GM21526 (cell line): ENCODE measurements around the gene MRPL4.

Experiments used
- ATAC-seq: cut with Tn5 transposase; IDR thresholded peaks from one replicate; pipeline ENCODE4 v1.9.1; 2021; ENCODE audit warnings: moderate library complexity; ENCODE audit not compliant: unreplicated experiment, low FRiP score

Gene MRPL4

DNA sequence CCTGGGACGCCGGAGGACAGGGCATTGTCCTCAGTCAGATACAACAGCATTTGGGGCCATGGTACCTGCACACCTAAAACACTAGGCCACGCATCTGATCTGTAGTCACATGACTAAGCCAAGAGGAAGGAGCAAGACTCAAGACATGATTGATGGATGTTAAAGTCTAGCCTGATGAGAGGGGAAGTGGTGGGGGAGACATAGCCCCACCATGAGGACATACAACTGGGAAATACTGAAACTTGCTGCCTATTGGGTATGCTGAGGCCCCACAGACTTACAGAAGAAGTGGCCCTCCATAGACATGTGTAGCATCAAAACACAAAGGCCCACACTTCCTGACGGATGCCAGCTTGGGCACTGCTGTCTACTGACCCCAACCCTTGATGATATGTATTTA, 33.4 kb downstream of the MRPL4 start:
- no peak for ATAC-seq

DNA sequence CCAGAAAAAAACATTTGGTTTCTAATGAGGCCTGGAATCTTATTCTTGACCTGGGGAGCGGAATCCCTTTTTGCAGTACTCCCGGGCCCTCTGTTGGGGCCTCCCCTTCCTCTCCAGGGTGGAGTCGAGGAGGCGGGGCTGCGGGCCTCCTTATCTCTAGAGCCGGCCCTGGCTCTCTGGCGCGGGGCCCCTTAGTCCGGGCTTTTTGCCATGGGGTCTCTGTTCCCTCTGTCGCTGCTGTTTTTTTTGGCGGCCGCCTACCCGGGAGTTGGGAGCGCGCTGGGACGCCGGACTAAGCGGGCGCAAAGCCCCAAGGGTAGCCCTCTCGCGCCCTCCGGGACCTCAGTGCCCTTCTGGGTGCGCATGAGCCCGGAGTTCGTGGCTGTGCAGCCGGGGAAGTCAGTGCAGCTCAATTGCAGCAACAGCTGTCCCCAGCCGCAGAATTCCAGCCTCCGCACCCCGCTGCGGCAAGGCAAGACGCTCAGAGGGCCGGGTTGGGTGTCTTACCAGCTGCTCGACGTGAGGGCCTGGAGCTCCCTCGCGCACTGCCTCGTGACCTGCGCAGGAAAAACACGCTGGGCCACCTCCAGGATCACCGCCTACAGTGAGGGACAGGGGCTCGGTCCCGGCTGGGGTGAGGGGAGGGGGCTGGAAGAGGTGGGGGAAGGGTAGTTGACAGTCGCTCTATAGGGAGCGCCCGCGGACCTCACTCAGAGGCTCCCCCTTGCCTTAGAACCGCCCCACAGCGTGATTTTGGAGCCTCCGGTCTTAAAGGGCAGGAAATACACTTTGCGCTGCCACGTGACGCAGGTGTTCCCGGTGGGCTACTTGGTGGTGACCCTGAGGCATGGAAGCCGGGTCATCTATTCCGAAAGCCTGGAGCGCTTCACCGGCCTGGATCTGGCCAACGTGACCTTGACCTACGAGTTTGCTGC, 35.1 kb downstream of the MRPL4 start, which contains the start of gene ICAM4:
Gene ICAM4, plus strand, starts transcription at position 153 of the 935 bp plus-strand sequence. Its CDS starts 58 bp downstream, at position 211.
- ATAC-seq = no peak

DNA sequence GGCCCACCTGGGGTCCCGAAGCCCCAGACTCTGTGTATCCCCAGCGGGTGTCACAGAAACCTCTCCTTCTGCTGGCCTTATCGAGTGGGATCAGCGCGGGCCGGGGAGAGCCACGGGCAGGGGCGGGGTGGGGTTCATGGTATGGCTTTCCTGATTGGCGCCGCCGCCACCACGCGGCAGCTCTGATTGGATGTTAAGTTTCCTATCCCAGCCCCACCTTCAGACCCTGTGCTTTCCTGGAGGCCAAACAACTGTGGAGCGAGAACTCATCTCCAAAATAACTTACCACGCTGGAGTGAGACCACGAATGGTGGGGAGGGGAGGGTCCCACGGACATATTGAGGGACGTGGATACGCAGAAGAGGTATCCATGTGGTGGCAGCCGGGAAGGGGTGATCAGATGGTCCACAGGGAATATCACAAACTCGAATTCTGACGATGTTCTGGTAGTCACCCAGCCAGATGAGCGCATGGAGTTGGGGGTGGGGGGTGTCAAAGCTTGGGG, 36.7 kb downstream of the MRPL4 start:
- ATAC-seq = no peak

DNA sequence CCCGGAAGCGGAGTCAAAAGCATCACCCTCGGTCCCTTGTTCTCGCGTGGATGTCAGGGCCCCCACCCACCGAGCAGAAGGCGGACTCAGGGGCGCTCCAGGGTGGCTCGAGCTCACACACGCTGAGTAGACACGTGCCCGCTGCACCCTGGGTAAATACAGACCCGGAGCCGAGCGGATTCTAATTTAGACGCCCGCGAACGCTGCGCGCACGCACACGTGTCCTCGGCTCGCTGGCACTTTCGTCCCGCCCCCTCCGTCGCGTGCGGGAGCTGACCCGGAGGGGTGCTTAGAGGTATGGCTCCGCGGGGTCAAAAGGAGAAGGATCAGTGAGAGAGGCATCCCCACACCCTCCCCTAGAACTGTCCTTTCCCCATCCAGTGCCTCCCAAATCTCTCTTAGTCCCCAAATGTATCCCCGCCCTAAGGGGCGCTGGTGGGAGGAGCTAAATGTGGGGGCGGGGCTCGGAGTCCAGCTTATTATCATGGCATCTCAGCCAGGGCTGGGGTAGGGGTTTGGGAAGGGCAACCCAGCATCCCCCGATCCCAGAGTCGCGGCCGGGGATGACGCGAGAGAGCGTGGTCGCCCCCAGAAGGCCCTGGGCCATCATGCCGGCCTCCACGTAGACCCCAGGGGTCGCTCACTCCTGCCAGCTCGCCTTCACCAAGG, 37.3 kb downstream of the MRPL4 start:
- no peak for ATAC-seq

DNA sequence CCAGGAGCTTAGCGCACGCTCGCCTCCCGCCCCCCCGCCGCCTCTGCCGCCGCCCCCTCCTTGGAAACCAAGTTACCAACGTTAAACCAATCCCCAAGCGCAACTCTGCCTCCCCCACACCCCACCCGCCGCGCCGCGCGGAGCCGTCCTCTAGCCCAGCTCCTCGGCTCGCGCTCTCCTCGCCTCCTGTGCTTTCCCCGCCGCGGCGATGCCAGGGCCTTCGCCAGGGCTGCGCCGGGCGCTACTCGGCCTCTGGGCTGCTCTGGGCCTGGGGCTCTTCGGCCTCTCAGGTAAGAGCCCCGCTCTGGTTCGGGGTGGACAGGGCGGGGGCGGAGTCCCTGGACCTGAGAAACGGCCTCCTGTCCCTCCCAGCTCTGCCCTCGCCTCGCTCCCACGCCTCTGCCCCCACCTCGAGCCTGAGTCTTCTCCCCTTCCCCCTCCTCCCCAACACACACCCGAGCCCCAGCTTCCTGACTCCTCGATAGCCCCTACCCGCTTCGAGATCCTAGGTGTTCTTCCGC, 37.9 kb downstream of the MRPL4 start, which contains the start of gene ICAM5:
Gene ICAM5, plus strand, starts transcription at position 117 of the 521 bp plus-strand sequence. Its CDS starts 92 bp downstream, at position 209.
- no peak for ATAC-seq

DNA sequence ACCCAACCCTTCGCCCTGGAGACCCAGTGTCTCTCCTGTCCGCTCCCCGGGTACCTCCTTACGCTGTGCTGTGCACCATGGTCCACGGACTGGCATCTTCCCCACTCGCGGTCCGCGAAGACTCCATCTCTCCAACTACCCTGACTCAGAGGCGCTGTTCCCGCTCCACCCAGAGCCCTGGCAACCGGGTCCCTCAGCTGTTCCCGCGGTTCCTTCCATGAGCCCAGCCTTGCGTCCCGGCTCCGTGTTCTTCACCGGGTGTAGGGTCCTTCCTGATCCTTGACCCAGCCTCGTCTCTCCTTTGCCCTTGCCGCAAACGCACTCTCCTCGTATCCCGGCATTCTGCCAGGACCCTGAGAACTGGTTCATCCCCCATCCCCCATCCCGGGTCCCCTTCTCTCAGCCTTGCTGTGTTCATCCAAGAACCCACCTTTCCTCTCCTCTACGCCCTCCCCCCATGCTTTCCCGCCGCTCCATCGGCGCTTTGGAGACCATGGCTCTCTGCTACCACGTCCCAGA, 38.4 kb downstream of the MRPL4 start:
- ATAC-seq = no peak

DNA sequence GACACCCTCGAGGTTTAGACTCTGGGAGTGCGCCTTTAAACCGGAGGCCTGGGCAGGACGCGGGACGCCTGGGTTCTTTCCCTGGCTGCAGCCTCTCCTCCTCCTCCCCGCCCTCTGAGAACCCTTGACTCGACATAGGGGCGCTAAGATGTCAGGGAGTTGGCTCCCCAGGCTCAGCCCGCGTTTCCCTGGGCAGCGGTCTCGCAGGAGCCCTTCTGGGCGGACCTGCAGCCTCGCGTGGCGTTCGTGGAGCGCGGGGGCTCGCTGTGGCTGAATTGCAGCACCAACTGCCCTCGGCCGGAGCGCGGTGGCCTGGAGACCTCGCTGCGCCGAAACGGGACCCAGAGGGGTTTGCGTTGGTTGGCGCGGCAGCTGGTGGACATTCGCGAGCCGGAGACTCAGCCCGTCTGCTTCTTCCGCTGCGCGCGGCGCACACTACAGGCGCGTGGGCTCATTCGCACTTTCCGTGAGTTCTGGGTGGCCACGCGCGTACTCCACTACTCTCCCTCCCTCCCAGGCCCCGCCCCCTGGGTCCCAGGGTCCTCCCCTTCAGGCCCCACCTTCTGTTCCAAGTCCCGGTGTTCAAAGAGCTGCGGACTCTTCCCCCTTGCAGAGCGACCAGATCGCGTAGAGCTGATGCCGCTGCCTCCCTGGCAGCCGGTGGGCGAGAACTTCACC, 39.0 kb downstream of the MRPL4 start:
- ATAC-seq = no peak

DNA sequence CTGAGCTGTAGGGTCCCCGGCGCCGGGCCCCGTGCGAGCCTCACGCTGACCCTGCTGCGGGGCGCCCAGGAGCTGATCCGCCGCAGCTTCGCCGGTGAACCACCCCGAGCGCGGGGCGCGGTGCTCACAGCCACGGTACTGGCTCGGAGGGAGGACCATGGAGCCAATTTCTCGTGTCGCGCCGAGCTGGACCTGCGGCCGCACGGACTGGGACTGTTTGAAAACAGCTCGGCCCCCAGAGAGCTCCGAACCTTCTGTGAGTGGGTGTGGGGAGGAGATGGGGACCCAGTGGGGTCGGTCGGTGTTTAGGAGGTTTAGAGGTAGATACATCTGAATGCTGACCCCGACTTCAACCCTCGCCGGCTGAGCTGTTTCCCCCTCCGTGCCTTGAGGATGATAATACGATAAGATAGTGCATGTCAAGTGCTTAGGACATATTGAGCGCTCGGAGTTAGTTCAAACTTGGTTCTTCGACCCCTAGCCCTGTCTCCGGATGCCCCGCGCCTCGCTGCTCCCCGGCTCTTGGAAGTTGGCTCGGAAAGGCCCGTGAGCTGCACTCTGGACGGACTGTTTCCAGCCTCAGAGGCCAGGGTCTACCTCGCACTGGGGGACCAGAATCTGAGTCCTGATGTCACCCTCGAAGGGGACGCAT, 39.7 kb downstream of the MRPL4 start:
- ATAC-seq = no peak

DNA sequence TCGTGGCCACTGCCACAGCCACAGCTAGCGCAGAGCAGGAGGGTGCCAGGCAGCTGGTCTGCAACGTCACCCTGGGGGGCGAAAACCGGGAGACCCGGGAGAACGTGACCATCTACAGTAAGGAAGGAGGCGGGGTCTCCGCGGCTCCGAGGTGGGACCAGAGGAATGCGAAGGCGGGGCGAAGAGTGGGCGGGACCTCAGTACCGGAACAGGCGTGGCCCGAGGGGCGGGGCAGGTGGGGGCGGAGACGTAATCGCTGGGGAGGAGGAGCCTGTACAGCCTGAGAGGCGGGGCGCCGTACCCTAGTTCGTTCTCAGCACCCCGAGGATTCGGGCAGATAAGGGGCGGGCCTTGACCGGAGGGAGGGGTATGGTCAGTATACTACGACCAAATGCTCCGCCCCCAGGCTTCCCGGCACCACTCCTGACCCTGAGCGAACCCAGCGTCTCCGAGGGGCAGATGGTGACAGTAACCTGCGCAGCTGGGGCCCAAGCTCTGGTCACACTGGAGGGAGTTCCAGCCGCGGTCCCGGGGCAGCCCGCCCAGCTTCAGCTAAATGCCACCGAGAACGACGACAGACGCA, 40.3 kb downstream of the MRPL4 start:
- ATAC-seq = peak; percentile 38

DNA sequence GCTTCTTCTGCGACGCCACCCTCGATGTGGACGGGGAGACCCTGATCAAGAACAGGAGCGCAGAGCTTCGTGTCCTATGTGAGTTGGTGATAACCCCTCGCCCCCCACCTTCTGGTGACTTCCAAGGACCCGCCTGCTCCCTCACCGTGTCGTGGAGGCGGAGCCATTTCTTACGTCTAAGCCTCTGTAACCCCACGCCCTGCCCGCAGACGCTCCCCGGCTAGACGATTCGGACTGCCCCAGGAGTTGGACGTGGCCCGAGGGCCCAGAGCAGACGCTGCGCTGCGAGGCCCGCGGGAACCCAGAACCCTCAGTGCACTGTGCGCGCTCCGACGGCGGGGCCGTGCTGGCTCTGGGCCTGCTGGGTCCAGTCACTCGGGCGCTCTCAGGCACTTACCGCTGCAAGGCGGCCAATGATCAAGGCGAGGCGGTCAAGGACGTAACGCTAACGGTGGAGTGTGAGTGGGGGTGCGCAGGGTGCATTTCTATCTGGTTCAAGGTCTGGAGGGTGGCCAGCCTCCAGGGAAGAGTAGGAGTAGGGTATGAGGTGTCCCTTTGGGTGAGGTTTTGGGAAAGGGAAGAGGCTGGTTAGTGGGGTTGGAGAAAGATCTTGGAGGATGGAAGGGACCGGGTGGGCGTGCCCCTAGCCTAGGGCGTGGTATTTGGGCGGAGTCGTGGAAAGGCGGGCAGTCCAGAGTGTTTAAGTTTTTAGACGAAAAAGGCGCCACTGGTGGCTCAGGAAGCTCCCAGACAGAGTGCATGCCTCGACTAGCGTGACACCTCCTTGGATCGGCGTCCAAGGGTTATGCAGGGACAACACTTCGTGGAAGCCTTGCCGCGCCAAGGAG, 41.0 kb downstream of the MRPL4 start:
- no peak for ATAC-seq

DNA sequence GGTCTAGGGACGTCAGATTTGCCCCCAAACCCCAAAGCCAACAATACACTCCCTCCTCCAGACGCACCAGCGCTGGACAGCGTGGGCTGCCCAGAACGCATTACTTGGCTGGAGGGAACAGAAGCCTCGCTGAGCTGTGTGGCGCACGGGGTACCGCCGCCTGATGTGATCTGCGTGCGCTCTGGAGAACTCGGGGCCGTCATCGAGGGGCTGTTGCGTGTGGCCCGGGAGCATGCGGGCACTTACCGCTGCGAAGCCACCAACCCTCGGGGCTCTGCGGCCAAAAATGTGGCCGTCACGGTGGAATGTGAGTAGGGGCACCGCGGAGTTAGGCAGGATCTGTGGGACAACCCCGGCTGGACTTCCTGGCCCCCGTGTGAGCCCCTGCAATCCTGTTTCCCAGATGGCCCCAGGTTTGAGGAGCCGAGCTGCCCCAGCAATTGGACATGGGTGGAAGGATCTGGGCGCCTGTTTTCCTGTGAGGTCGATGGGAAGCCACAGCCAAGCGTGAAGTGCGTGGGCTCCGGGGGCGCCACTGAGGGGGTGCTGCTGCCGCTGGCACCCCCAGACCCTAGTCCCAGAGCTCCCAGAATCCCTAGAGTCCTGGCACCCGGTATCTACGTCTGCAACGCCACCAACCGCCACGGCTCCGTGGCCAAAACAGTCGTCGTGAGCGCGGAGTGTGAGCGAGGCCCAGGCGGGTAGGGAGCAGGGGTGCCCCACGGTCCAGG, 41.8 kb downstream of the MRPL4 start:
- no peak for ATAC-seq

DNA sequence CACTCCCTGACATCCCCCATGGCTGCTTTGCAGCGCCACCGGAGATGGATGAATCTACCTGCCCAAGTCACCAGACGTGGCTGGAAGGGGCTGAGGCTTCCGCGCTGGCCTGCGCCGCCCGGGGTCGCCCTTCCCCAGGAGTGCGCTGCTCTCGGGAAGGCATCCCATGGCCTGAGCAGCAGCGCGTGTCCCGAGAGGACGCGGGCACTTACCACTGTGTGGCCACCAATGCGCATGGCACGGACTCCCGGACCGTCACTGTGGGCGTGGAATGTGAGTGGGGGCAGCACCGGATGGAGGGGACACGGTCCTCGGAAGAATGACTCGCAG, 42.3 kb downstream of the MRPL4 start:
- ATAC-seq = no peak

DNA sequence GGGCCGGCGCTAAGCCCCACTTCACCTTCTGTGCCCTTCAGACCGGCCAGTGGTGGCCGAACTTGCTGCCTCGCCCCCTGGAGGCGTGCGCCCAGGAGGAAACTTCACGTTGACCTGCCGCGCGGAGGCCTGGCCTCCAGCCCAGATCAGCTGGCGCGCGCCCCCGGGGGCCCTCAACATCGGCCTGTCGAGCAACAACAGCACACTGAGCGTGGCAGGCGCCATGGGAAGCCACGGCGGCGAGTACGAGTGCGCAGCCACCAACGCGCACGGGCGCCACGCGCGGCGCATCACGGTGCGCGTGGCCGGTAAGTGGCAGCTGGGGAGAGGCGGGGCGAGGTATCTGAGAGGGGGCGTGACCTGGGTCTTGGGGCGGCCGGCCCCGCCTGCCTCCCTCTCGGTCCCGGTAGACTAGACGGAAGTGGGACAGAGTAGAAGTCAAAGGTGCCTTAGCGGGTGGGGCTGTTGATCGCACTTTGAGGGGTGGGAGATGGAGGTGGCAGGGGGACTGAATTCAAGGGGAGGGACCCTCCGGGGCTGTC, 43.4 kb downstream of the MRPL4 start:
- no peak for ATAC-seq

DNA sequence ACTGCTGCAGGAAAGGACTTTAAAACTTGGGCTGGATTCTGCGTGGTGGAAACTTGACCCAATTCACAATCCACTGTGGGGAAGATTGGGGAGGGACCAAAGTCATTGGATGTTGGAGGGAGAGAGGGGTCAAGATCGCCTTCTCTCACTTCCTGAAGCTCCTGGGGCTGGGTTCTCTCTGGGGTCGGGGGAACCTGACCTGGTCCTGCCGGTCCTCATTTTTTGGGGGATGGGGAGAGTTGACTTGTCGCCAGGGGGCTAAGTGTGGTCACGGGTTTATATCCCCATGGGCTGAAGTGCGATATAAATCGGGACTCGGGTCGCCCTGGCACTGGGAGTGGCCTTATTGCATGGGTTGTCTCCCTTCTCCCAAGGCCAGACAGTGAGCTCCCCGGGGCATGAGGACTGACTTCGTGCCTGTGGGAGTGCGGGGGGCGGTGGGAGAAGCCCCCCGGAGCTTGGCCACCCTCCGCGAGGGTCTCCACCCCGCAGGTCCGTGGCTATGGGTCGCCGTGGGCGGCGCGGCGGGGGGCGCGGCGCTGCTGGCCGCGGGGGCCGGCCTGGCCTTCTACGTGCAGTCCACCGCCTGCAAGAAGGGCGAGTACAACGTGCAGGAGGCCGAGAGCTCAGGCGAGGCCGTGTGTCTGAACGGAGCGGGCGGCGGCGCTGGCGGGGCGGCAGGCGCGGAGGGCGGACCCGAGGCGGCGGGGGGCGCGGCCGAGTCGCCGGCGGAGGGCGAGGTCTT, 44.0 kb downstream of the MRPL4 start:
- ATAC-seq = no peak

DNA sequence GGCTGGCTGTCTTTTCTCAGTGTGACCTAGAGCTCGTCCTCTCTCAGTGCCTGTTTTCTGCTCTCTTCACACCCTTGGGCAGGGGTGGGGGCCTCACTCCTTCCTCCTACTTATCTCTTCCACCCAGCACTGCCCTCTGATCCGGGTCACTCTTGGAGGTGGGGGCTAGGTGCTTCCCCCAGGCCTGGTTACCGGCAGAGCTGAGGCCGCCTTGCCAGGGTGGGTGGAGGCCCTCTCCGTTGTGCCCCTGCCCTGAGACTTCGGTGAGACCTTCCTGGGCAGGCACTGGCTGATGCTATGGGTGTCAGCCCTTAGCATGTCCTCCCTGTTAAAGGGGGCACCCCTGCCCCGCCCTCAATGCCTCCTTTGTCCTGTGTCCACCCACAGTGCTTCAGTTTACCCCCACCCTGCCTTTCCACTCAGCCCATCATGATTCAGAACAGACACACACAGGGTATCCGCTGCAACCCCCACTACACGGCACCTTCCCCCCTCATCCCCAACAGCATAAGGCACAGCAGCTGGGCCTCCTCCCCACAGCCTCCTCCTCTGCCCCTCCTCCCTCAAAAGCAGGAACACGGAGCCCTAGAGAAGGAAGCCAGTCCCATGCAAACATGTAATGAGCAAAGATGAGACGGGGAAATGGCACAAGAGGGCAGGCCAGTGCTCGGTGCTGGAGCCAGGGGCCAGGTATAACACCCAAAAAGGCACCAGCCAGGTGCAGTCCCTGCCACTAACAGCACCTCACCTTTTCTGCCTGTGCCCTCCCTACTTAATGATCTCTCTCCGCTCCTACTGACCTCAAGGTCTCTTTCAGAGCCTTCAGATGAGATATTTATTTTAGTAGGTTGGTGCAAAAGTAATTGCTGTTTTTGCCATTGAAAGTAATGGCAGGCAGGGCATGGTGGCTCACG, 47.8 kb downstream of the MRPL4 start:
- no peak for ATAC-seq

DNA sequence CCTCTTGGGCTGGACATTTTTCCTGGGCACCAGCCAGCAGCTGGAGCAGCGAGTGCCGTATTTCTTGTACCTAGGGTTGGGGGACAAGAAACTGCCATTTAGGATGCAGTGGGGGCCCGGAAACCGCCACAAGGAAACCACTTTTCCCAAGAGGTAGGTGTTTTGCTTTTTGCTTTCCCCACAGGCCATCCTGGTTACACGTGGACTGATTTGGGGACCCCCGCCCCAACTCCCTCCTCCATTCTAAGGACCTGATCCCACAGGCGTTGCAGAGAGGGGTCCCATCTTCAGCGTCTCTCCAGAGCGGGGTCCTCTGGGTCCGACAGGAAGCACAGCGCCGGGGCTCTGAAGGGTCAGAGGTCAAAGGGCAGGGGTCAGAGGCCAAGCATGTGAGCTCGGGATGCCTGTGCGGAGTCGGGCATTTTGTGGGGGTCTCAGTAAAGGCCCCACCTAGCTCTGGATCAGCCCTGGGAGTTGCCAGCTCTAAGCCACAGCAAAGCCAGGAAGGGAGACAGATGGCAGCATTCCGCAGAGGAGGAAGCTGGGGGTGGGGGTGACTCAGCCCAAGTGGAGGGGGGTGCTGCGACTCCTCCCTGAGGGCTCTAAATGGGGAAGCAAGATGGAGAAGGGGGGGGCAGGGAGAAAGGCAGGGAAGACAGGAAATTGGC, 53.3 kb downstream of the MRPL4 start:
- no peak for ATAC-seq
